Measurements from ENCODE around the gene SNF8. TPM values are rescaled to one million over a fixed set of nuclear protein-coding genes. Genes with fewer than 3 reads are reported as not detected.

SNF8 gene
- total RNA-seq, 3 donors from 2014 or later, result 75.7 to 83.4 (median 76.7) TPM

- Histone ChIP-seq H3K27me3 (no peaks in the 10 kb centered on the region), H3K4me3 (no peak overlapping the region), H3K9me3 (no peaks in the 10 kb centered on the region), H3K27ac (no peak overlapping the region), H3K4me1 (peaks cover 0 to 10% of the 10 kb centered on the region in 2 donors), H3K36me3 (no peaks in the 10 kb centered on the region)
- DNase-seq (ENCODE audit: low spot score in 2 of 2), result no peak
- intact Hi-C loops (cut with DNase I; ENCODE audit: low total_unique reads), result no loop called here
- no peak for TF ChIP-seq POLR2A (IDR thresholded peaks at IDR 0.05)
- no peak for TF ChIP-seq POLR2AphosphoS5 (IDR thresholded peaks at IDR 0.05)
- no peak for TF ChIP-seq CTCF (IDR thresholded peaks at IDR 0.05)
Observed at GRCh38 chr17:48890086-48890485, 54.6 kb downstream of the SNF8 start.

- Histone ChIP-seq H3K9me3 (no peaks in the 10 kb centered on the region), H3K4me3 (no peak overlapping the region), H3K27ac (no peak overlapping the region), H3K36me3 (no peaks in the 10 kb centered on the region), H3K4me1 (no peaks in the 10 kb centered on the region), H3K27me3 (no peaks in the 10 kb centered on the region)
- intact Hi-C loops (cut with DNase I; ENCODE audit: low total_unique reads), result no loop called here
- TF ChIP-seq POLR2A (IDR thresholded peaks at IDR 0.05), result no peak
- DNase-seq (ENCODE audit: low spot score in 2 of 2), result no peak
Observed at GRCh38 chr17:48883171-48883570, 61.5 kb downstream of the SNF8 start.

GRCh38 chr17:48882272-48882671, 62.4 kb downstream of the SNF8 start:
- no peak for DNase-seq (ENCODE audit: low spot score in 2 of 2)
- TF ChIP-seq CTCF (IDR thresholded peaks at IDR 0.05) (no peak), POLR2AphosphoS5 (IDR thresholded peaks at IDR 0.05) (no peak), POLR2A (IDR thresholded peaks at IDR 0.05) (no peak)
- Histone ChIP-seq H3K27ac (no peak overlapping the region), H3K4me1 (no peaks in the 10 kb centered on the region), H3K36me3 (no peaks in the 10 kb centered on the region), H3K27me3 (no peaks in the 10 kb centered on the region), H3K4me3 (no peak overlapping the region), H3K9me3 (no peaks in the 10 kb centered on the region)
- intact Hi-C loops (cut with DNase I; ENCODE audit: low total_unique reads), result no loop called here

Other genes starting within 250 kb of the SNF8 start
- not detected for gene PRAC1, start 222.3 kb downstream of the SNF8 start, total RNA-seq
- not detected for gene PRAC2, start 221.7 kb downstream of the SNF8 start, total RNA-seq
- gene HOXB13, start 216.1 kb downstream of the SNF8 start, total RNA-seq, result under 1 TPM in 1 of 3 donors, not detected in 2; 0.16 TPM
- under 1 TPM in 2 of 3 donors, not detected in 1; under 0.01 to 0.32 TPM for gene TTLL6, start 127.6 kb downstream of the SNF8 start, total RNA-seq
- 100 to 1,000 TPM; 134 to 262 (median 146) TPM for gene CALCOCO2, start 113.8 kb downstream of the SNF8 start, total RNA-seq
- gene ATP5MC1, start 52.1 kb downstream of the SNF8 start, total RNA-seq, result 10 to 100 TPM; 55.5 to 85.2 (median 81.6) TPM
- gene UBE2Z, start 36.4 kb downstream of the SNF8 start, total RNA-seq, result 10 to 100 TPM; 45.9 to 70.1 (median 64.2) TPM
- gene GIP, start 23.8 kb upstream of the SNF8 start, total RNA-seq, result not detected
- not detected for gene IGF2BP1, start 52.5 kb upstream of the SNF8 start, total RNA-seq
- gene B4GALNT2, start 187.9 kb upstream of the SNF8 start, total RNA-seq, result under 1 TPM in 2 of 3 donors, not detected in 1; 0.15 to 0.66 TPM

Measured in breast epithelium (tissue), 4 donors.